GM21825 (cell line): ENCODE measurements around the gene AGMO.

ENCODE experiments used
- ATAC-seq: cut with Tn5 transposase; IDR thresholded peaks from one replicate; pipeline ENCODE4 v1.9.1; 2021; ENCODE audit warnings: mild to moderate bottlenecking, moderate library complexity; ENCODE audit not compliant: unreplicated experiment

AGMO gene

GRCh38 chr7:15462721-15463389, 99.0 kb downstream of the AGMO start:
- no peak for ATAC-seq

- ATAC-seq, result no peak
These were observed 100.2 kb downstream of the AGMO start for GRCh38 chr7:15461576-15461975.

DNA sequence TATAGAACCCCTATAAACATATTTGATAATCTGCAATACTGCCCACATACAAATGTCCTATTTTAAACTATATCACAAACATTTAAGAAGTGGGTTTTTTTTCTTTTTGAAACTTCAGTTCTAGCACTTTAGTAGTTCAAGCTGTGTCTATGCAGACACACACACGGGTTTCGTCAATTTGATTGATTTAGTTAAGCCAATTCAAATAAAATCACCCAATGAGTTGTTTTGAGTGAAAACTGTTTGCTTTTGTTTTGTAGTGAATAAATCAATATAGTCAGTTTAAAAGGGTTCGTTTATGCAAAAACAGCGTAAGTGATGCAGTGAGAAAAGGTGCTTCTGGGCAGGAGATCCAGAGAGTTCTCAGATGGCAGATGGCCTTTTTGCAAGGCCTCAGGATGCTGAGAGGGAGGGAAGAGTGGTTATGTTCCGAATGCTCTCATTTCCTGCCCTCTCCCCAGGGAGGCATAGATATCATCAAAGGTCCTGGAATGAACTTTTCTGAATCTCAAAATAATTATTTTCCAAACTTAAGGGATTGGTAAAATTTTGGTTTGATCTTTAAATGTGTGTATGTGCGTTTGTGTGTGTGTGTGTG, 102.7 kb downstream of the AGMO start:
- ATAC-seq, result no peak

GRCh38 chr7:15457990-15458955, 103.5 kb downstream of the AGMO start:
- ATAC-seq, result no peak

- ATAC-seq, result no peak
These were observed 109.1 kb downstream of the AGMO start for GRCh38 chr7:15452670-15453069.

DNA sequence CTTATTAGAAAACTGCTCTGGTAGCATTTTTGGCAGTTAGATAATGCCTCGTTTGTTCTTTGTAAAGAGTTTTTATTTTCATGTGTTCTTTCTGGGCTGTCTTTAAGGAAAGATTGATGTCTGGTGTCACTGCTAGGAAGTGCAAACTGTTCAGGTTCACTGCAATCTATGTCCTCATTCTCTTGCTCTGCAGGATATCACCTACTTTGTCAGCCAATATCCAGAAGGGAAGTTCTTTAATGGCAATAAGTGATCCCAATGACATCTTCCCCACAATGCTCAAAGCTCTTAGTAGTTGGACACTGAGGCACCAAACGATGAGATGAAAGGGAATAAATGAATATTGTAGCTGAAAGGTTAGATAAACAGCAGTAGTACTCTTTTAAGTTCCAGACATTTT, 115.1 kb downstream of the AGMO start:
- ATAC-seq, result no peak

- no peak for ATAC-seq
These were observed 115.5 kb downstream of the AGMO start for GRCh38 chr7:15446280-15446679.

GRCh38 chr7:15441915-15442314, 119.9 kb downstream of the AGMO start:
- ATAC-seq, result no peak

GRCh38 chr7:15440482-15440881, 121.3 kb downstream of the AGMO start:
- no peak for ATAC-seq

GRCh38 chr7:15439853-15440252, 122.0 kb downstream of the AGMO start:
- no peak for ATAC-seq

DNA sequence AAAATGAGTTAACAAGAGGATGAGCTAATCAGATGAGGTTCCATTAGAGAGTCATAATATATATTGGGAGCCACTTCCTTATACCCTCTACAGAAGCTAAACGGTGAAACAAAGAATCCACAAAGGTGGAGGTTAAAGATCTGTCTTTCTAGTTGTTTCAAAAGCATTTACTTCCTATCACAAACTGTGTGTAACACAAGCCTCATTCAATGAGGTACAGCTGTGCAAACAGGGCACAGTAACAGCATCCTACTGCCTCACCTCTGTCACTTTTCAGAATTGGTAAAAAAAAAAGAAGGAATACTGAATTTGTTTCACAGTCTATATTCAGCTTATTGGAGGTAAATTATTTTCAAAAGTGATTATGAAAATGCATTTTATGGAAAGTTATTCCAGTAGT, 128.7 kb downstream of the AGMO start:
- ATAC-seq, result no peak

DNA sequence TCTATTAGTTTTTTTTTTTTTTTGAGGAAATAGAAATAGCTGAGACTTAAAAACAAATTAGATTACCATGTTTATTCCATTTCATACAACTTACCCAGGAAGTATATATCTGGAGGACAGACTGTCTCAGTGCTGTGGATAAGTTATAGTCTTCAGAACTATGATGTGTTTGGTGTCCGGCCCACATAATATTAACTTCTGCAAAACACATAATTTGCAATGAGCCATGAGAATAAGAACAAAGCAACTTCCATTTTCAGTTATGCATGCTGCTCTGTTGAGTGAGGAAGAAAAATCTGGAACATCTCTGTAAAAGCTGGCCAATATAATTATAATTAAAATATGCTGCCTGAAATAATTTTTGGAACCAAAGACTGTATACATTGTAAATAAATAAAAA, 130.9 kb downstream of the AGMO start:
- no peak for ATAC-seq

DNA sequence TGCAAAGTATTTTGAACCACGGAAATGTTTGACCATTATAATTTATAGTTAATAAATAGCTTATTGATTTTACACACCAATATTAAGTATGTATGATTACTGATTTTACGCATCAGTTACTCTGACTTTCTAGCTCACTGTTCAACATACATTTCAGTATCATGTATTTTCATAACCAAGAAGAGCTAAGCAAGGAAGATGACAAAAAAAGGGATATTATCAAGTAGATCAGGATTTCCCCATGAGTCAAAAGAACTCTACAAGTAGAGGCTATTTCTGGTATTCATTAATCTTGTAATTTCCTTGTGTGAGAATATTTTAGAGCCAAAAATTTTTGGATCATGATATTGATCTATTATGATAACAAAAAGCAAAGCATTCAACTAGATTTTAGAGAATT, 131.6 kb downstream of the AGMO start:
- ATAC-seq, result no peak

- no peak for ATAC-seq
These were observed 137.3 kb downstream of the AGMO start for GRCh38 chr7:15424468-15424867.

DNA sequence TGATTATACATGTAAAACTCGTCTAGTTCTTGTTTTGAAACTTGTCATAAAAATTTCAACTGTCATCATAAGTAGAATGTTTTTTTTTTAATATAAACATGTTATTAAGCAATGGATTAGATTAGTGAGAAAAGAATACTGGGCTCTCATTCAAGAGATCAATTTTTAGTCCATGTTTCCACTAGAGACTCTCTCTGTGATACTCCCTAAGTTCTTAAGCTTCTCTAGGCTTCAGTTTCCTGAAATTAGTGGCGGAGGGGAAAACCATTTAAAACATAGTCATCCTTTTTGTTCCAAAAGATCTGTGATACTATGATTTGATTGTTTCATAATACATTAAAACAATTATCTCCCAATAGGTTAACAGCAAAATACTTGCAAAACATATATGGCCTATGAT, 142.2 kb downstream of the AGMO start:
- no peak for ATAC-seq

- ATAC-seq, result no peak
These were observed 143.6 kb downstream of the AGMO start for GRCh38 chr7:15418264-15418663.

- ATAC-seq, result no peak
These were observed 144.3 kb downstream of the AGMO start for GRCh38 chr7:15417341-15417988.

DNA sequence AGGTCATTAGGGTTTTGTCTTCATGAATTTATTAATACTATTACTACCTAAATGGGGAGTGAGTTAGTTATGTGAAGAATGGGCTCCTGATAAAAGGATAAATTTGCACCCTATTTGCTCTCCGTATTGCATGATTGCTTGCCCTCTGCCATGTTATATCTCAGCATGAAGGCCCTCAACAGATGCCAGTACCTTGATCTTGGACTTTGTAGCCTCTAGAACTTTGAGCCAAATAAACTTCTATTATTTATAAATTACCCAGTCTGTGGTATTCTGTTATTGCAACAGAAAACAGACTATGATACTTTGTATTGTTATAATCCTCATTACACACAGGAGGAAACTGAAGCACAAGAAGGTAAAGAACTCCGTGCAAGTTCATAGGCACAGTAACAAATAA, 150.8 kb downstream of the AGMO start:
- no peak for ATAC-seq

GRCh38 chr7:15407910-15408309, 153.9 kb downstream of the AGMO start:
- ATAC-seq, result no peak

- ATAC-seq, result no peak
These were observed 158.1 kb downstream of the AGMO start for GRCh38 chr7:15403751-15404150.

GRCh38 chr7:15403315-15403714, 158.5 kb downstream of the AGMO start:
- no peak for ATAC-seq
